Keratinocyte (primary cell): ENCODE results near the gene KLLN. TPM values are rescaled to one million over a fixed set of nuclear protein-coding genes. Genes with fewer than 3 reads are reported as not detected.

Source experiments
- DNase-seq: peaks from one replicate; pipeline ENCODE4 v3.0.0-alpha.2; 2011; ENCODE audit warnings: low read depth, missing footprints, low spot score
- FAIRE-seq: peaks from 2 replicates; lab custom pipeline; 2011; peaks lifted over from hg19 to GRCh38; lab: Jason Lieb, UNC
- H2AFZ ChIP-seq: 2 replicates; pipeline ENCODE4 v1.6.0; 2012; ENCODE audit warnings: low read length, control low read depth, inconsistent platforms; ENCODE audit not compliant: control insufficient read depth
- H3K27ac ChIP-seq: 2 replicates; pipeline ENCODE4 v1.5.1; 2011; ENCODE audit warnings: low read length; ENCODE audit not compliant: control insufficient read depth, insufficient read depth
- H3K27me3 ChIP-seq: 3 replicates; pipeline ENCODE4 v1.6.0; 2011; ENCODE audit warnings: low read length; ENCODE audit not compliant: control insufficient read depth, insufficient read depth; ENCODE audit errors: extremely low read depth
- H3K36me3 ChIP-seq, 2 experiments: 2 replicates in 1 of 2; 3 replicates in 1 of 2; pipeline ENCODE4 v1.5.1; 2011; ENCODE audit warnings: low read length in 2 of 2, mild to moderate bottlenecking in 1 of 2; ENCODE audit not compliant: control insufficient read depth in 2 of 2, insufficient read depth in 2 of 2; ENCODE audit errors: extremely low read depth in 1 of 2
- H3K4me1 ChIP-seq: 3 replicates; pipeline ENCODE4 v1.5.1; 2011; ENCODE audit warnings: low read length; ENCODE audit not compliant: control insufficient read depth, insufficient read depth; ENCODE audit errors: extremely low read depth
- H3K4me2 ChIP-seq: 3 replicates; pipeline ENCODE4 v1.6.0; 2011; ENCODE audit warnings: low read depth, low read length; ENCODE audit not compliant: control insufficient read depth, insufficient read depth; ENCODE audit errors: extremely low read depth
- H3K4me3 ChIP-seq, 3 experiments: fragments of 200-600 bp in 1 of 3; sonication (generic) in 1 of 3; 2 replicates in 2 of 3; 3 replicates in 1 of 3; pipeline ENCODE4 v1.5.1; 2011 to 2016; ENCODE audit warnings: low read length in 3 of 3, mild to moderate bottlenecking in 3 of 3, control low read depth in 2 of 3, inconsistent platforms in 1 of 3, low read depth in 1 of 3, mixed read lengths in 1 of 3, mixed run types in 1 of 3, moderate library complexity in 1 of 3; ENCODE audit not compliant: control insufficient read depth in 2 of 3, insufficient read depth in 2 of 3; ENCODE audit errors: extremely low read depth in 1 of 3
- H3K79me2 ChIP-seq: 2 replicates; pipeline ENCODE4 v1.6.0; 2012; ENCODE audit warnings: low read length; ENCODE audit not compliant: control insufficient read depth, insufficient read depth
- H3K9ac ChIP-seq: 3 replicates; pipeline ENCODE4 v1.6.0; 2011; ENCODE audit warnings: low read length; ENCODE audit not compliant: control insufficient read depth, insufficient read depth; ENCODE audit errors: extremely low read depth
- H3K9me1 ChIP-seq: 3 replicates; pipeline ENCODE4 v1.6.0; 2011; ENCODE audit warnings: low read length; ENCODE audit not compliant: control insufficient read depth, insufficient read depth; ENCODE audit errors: extremely low read depth
- H3K9me3 ChIP-seq: 2 replicates; pipeline ENCODE4 v1.5.1; 2012; ENCODE audit warnings: low read depth, low read length; ENCODE audit not compliant: control insufficient read depth
- H4K20me1 ChIP-seq: 3 replicates; pipeline ENCODE4 v1.6.0; 2011; ENCODE audit warnings: low read length; ENCODE audit not compliant: control insufficient read depth, insufficient read depth; ENCODE audit errors: extremely low read depth
- CTCF ChIP-seq, 3 experiments: IDR thresholded peaks in 1 of 3; conservative IDR thresholded peaks in 1 of 3; optimal IDR thresholded peaks in 1 of 3; 2 replicates in 2 of 3; 3 replicates in 1 of 3; pipeline versions ENCODE3 to v1.5.1; 2011; ENCODE audit warnings: low read length in 3 of 3, mild to moderate bottlenecking in 3 of 3, moderate library complexity in 2 of 3, control low read depth in 1 of 3, inconsistent platforms in 1 of 3; ENCODE audit not compliant: insufficient read depth in 2 of 3; ENCODE audit errors: extremely low read depth in 1 of 3
- EZH2 ChIP-seq: IDR thresholded peaks from one replicate; pipeline ENCODE4 v1.6.1; 2012; ENCODE audit warnings: inconsistent platforms, mild to moderate bottlenecking, low read length, moderate library complexity
- dilution Hi-C: fragments of 300-500 bp; cut with MboI; formaldehyde crosslinking; loops from one replicate; pipeline ENCODE4 v1.7.0; 2020; ENCODE audit warnings: low sequenced_read_pairs; ENCODE audit not compliant: extremely low pct_ligation_motif_present
- polyA plus RNA-seq, 5 experiments: library from polyadenylated mRNA; depleted of rRNA in 3 of 5; stranded (reverse) in 3 of 5; stranded (forward) in 1 of 5; unstranded in 1 of 5; fragments of >200 nt; gene quantifications; 1 replicate in 1 of 5; 2 replicates in 3 of 5; 3 replicates in 1 of 5; pipeline versions ENCODE4 v1.2.1 to v1.2.3, GENCODE V29; 2011 to 2012; ENCODE audit warnings: missing spikeins in 2 of 5, low read depth in 1 of 5, low replicate concordance in 1 of 5

The KLLN gene
- polyA plus RNA-seq, 1 donor (not counting 4 experiments of a cell fraction or from before 2014, with no cell fraction given) = 0.16 TPM

GRCh38 chr10:87861566-87861952, 1.8 kb downstream of the KLLN start:
- DNase-seq (no peak), FAIRE-seq (no peak)
- no peaks in the 10 kb centered on the region for H3K27me3 ChIP-seq
- peaks cover 25% of the 10 kb centered on the region for H3K79me2 ChIP-seq
- peaks cover 11% of the 10 kb centered on the region for H3K4me1 ChIP-seq
- H3K9me1 ChIP-seq = no peaks in the 10 kb centered on the region
- peak overlapping the region; percentile 88 for H3K27ac ChIP-seq
- H3K36me3 ChIP-seq = no peaks in the 10 kb centered on the region
- peaks cover 5% of the 10 kb centered on the region for H4K20me1 ChIP-seq
- peak overlapping the region; percentile 86 for H3K9ac ChIP-seq
- H3K4me2 ChIP-seq = peak overlapping the region; percentile 99
- dilution Hi-C loops = no loop called here
- H3K9me3 ChIP-seq = no peaks in the 10 kb centered on the region
- TF ChIP-seq CTCF (optimal IDR thresholded peaks at IDR 0.05 in 1 of 3, IDR thresholded peaks at IDR 0.05 in 1 of 3, conservative IDR thresholded peaks at IDR 0.05 in 1 of 3; ENCODE audit: extremely low read depth in 1 of 3, insufficient read depth in 2 of 3, low read length in 3 of 3) (peak; percentile 5 to 53 (median 10)), EZH2 (no peak)
- peak overlapping the region; percentile 69 to 97 (median 78) for H3K4me3 ChIP-seq
- peak overlapping the region; percentile 72 for H2AFZ ChIP-seq

- DNase-seq = no peak
- Histone ChIP-seq H3K27me3 (no peaks in the 10 kb centered on the region), H3K9me1 (no peaks in the 10 kb centered on the region), H4K20me1 (peaks cover 3% of the 10 kb centered on the region), H3K9me3 (no peaks in the 10 kb centered on the region), H3K36me3 (no peaks in the 10 kb centered on the region), H3K27ac (no peak overlapping the region), H2AFZ (no peak overlapping the region), H3K4me2 (peak overlapping the region; percentile 99), H3K9ac (no peak overlapping the region), H3K79me2 (peaks cover 19% of the 10 kb centered on the region), H3K4me1 (peaks cover 11% of the 10 kb centered on the region), H3K4me3 (no peak overlapping the region)
- FAIRE-seq = no peak
- TF ChIP-seq EZH2 (no peak), CTCF (optimal IDR thresholded peaks at IDR 0.05 in 1 of 3, IDR thresholded peaks at IDR 0.05 in 1 of 3, conservative IDR thresholded peaks at IDR 0.05 in 1 of 3; ENCODE audit: extremely low read depth in 1 of 3, insufficient read depth in 2 of 3, low read length in 3 of 3) (no peak)
- dilution Hi-C loops = no loop called here
Observed at GRCh38 chr10:87860816-87861403, 2.4 kb downstream of the KLLN start.
